Measurements from ENCODE around the gene OR1J4. TPM values are rescaled to one million over a fixed set of nuclear protein-coding genes. Genes with fewer than 3 reads are reported as not detected.

OR1J4 gene
- total RNA-seq, 3 donors from 2014 or later: not detected

GRCh38 chr9:122479062-122479461, 39.9 kb upstream of the OR1J4 start:
- H3K9me3 ChIP-seq: no peaks in the 10 kb centered on the region

GRCh38 chr9:122498883-122499288, 20.1 kb upstream of the OR1J4 start:
- intact Hi-C loops (cut with DNase I; ENCODE audit: low total_unique reads): no loop called here
- peaks cover 0 to 4% of the 10 kb centered on the region in 2 donors for H3K9me3 ChIP-seq
- peak; percentile 52 to 67 for DNase-seq (ENCODE audit: low spot score in 2 of 2)

More at GRCh38 chr9:122479062-122479461, 39.9 kb upstream of the OR1J4 start:
- no peak overlapping the region for H3K27ac ChIP-seq
- H3K4me3 ChIP-seq: no peak overlapping the region
- no peaks in the 10 kb centered on the region for H3K36me3 ChIP-seq
- H3K4me1 ChIP-seq: no peaks in the 10 kb centered on the region
- DNase-seq (ENCODE audit: low spot score in 2 of 2): no peak
- intact Hi-C loops (cut with DNase I; ENCODE audit: low total_unique reads): no loop called here
- no peak for TF ChIP-seq POLR2A (IDR thresholded peaks at IDR 0.05)
- no peak for TF ChIP-seq POLR2AphosphoS5 (IDR thresholded peaks at IDR 0.05)
- TF ChIP-seq CTCF (IDR thresholded peaks at IDR 0.05): no peak
- no peaks in the 10 kb centered on the region for H3K27me3 ChIP-seq

DNA sequence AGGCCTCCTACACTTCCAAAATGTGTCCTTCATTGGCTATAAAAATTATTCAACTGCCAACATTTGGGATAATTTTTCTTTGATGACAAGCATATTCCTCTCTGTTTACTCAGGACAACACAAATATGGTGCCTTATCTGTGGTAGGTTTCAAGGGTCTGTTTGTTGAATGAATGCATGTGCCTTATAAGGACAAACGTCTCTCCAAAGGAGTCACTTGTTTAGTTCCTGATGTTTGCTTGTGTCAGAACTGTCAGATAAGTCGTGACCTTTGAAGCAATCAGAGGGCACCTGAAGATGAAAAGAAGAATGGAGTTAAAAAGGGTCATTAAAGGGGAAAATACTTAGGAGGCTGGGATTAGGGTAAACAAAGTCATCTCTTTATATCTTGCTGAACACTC, 12.0 kb upstream of the OR1J4 start:
- H3K9me3 ChIP-seq: no peaks in the 10 kb centered on the region
- intact Hi-C loops (cut with DNase I; ENCODE audit: low total_unique reads): no loop called here
- H3K27ac ChIP-seq: no peak overlapping the region
- no peak for DNase-seq (ENCODE audit: low spot score in 2 of 2)
- H3K27me3 ChIP-seq: no peaks in the 10 kb centered on the region
- H3K36me3 ChIP-seq: no peaks in the 10 kb centered on the region
- no peaks in the 10 kb centered on the region for H3K4me1 ChIP-seq
- TF ChIP-seq CTCF (IDR thresholded peaks at IDR 0.05): no peak
- no peak for TF ChIP-seq POLR2A (IDR thresholded peaks at IDR 0.05)
- TF ChIP-seq POLR2AphosphoS5 (IDR thresholded peaks at IDR 0.05): no peak
- H3K4me3 ChIP-seq: no peak overlapping the region

More at GRCh38 chr9:122498883-122499288, 20.1 kb upstream of the OR1J4 start:
- H3K27me3 ChIP-seq: no peaks in the 10 kb centered on the region
- H3K27ac ChIP-seq: peak overlapping the region in 1 of 2 donors; percentile 26
- no peaks in the 10 kb centered on the region for H3K36me3 ChIP-seq
- H3K4me3 ChIP-seq: no peak overlapping the region
- H3K4me1 ChIP-seq: no peaks in the 10 kb centered on the region
- TF ChIP-seq CTCF (IDR thresholded peaks at IDR 0.05): peak in 2 of 3 donors; percentile 70 to 76
- TF ChIP-seq POLR2AphosphoS5 (IDR thresholded peaks at IDR 0.05): no peak
- no peak for TF ChIP-seq POLR2A (IDR thresholded peaks at IDR 0.05)

DNA sequence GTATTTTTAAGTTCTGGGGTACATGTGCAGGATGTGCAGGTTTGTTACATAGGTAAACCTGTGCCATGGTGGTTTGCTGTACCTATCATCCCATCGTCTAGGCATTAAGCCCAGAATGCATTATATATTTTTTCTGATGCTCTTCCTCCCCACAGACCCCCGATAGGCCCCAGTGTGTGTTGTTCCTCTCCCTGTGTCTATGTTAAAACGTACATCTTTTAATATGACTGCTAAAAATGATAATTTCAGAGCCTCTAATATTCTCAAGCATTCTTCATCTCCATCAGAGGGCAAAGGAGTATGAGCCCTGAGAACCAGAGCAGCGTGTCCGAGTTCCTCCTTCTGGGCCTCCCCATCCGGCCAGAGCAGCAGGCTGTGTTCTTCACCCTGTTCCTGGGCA, 8.4 kb upstream of the OR1J4 start, which contains the start of gene OR1J2:
Gene OR1J2, plus strand, starts transcription at position 301 of the 400 bp plus-strand sequence. Its CDS starts 0 bp downstream, at position 301.
- intact Hi-C loops (cut with DNase I; ENCODE audit: low total_unique reads): no loop called here
- H3K9me3 ChIP-seq: no peaks in the 10 kb centered on the region
- no peak within 1 kb of the TSS for H3K27ac ChIP-seq
- no peaks in the 10 kb centered on the region for H3K4me1 ChIP-seq
- H3K27me3 ChIP-seq: no peaks in the 10 kb centered on the region
- no peak within 1 kb of the TSS for H3K4me3 ChIP-seq
- no peaks in the 10 kb centered on the region for H3K36me3 ChIP-seq
- no peak for DNase-seq (ENCODE audit: low spot score in 2 of 2)
- no peak for TF ChIP-seq POLR2A (IDR thresholded peaks at IDR 0.05)
- no peak for TF ChIP-seq POLR2AphosphoS5 (IDR thresholded peaks at IDR 0.05)
- no peak for TF ChIP-seq CTCF (IDR thresholded peaks at IDR 0.05)

DNA sequence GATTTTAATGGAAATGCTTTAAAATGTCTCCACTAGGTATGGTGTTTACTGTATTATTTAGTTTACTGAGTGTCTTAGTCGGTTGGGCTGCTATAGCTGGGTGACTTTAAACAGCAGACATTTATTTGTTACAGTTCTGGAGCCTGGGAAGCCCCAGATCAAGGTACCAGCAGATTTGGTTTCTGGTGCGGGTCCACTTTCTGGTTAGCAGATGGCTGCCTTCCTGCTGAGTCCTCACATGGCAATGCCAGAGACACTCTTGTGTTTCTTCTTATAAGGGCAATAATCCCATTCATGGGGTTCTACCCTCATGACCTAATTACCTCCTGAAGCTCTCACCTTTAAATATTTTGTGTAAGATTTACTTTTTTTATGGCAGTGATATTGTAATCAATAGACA, 715 bp upstream of the OR1J4 start:
- Histone ChIP-seq H3K36me3 (no peaks in the 10 kb centered on the region), H3K4me3 (no peak overlapping the region), H3K27ac (no peak overlapping the region), H3K27me3 (no peaks in the 10 kb centered on the region), H3K4me1 (no peaks in the 10 kb centered on the region), H3K9me3 (no peaks in the 10 kb centered on the region)
- intact Hi-C loops (cut with DNase I; ENCODE audit: low total_unique reads): no loop called here
- DNase-seq (ENCODE audit: low spot score in 2 of 2): no peak
- TF ChIP-seq POLR2A (IDR thresholded peaks at IDR 0.05) (no peak), POLR2AphosphoS5 (IDR thresholded peaks at IDR 0.05) (no peak), CTCF (IDR thresholded peaks at IDR 0.05) (no peak)

All from breast epithelium (tissue), 4 donors.